Measurements from ENCODE around the gene WIPF1. TPM values are rescaled to one million over a fixed set of nuclear protein-coding genes. Genes with fewer than 3 reads are reported as not detected.

Gene WIPF1
- total RNA-seq, 2 donors from 2014 or later: 50.4 to 58.8 TPM

DNA sequence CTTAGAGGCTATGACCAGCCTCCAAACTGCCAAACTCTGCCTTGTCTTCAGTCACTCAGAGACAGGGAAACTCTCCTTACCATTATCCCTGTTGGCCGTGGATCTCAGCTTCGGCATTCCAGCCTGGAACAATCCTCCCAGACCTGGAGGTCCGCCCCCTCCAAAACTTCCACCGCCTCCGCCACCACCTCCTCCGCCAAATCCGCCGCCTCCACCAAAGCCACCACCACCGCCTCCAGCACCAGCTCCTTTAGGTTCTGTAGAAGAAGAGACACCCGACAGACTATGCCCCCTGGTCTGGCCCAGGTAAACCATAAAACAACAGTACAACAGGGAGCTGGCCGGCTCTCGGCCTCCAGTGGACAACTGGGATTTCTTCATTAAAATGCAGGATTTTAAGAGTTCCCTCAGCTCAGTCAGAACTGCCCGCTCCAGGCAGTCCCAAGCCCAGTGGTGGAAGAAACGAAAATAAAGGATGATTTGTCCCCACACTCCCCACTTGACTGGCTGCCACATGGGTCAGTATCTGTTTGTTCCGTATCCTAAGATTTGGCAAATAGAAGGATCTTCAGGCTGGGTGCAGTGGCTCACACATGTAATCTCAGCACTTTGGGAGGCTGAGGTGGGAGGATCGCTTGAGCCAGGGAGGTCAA, 22.4 kb downstream of the WIPF1 start:
- no peak overlapping the region for H3K27ac ChIP-seq
- TF ChIP-seq, protein P1, sequence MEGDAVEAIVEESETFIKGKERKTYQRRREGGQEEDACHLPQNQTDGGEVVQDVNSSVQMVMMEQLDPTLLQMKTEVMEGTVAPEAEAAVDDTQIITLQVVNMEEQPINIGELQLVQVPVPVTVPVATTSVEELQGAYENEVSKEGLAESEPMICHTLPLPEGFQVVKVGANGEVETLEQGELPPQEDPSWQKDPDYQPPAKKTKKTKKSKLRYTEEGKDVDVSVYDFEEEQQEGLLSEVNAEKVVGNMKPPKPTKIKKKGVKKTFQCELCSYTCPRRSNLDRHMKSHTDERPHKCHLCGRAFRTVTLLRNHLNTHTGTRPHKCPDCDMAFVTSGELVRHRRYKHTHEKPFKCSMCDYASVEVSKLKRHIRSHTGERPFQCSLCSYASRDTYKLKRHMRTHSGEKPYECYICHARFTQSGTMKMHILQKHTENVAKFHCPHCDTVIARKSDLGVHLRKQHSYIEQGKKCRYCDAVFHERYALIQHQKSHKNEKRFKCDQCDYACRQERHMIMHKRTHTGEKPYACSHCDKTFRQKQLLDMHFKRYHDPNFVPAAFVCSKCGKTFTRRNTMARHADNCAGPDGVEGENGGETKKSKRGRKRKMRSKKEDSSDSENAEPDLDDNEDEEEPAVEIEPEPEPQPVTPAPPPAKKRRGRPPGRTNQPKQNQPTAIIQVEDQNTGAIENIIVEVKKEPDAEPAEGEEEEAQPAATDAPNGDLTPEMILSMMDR (IDR thresholded peaks at IDR 0.05): no peak

DNA sequence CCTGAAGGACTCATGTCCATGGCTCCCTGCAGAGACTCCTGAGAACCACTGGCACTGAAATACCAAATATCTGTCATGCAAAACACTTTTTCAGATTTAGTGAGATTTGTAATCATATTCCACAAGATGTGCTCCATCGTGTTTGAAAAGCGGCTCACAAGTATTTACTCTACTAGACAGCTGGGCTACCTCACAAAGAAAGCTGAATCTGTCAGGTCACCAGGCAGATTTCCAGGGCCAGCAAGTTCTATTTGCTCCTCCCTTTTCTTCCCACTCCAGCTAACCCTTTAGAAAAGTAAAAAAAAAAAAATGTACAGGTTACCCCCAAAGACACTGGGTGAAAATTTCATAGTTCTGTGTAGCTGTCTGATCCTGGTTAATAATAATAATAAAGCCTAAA, 22.9 kb downstream of the WIPF1 start:
- DNase-seq (ENCODE audit: low spot score) (no peak), ATAC-seq (ENCODE audit: insufficient number of reproducible peaks, low FRiP score, low read depth) (no peak)
- Histone ChIP-seq H3K27me3 (replicated peaks; ENCODE audit: insufficient read depth) (no peaks in the 10 kb centered on the region), H3K27ac (no peak overlapping the region), H3K9me3 (no peaks in the 10 kb centered on the region), H3K36me3 (peaks cover 21% of the 10 kb centered on the region), H3K4me3 (no peak overlapping the region), H3K4me1 (ENCODE audit: control insufficient read depth in 1 of 2, low read depth in 2 of 2) (no peaks in the 10 kb centered on the region)
- TF ChIP-seq, protein P1 (IDR thresholded peaks at IDR 0.05): no peak

More for the DNA sequence above, 22.4 kb downstream of the WIPF1 start:
- ATAC-seq (ENCODE audit: insufficient number of reproducible peaks, low FRiP score, low read depth): no peak
- Histone ChIP-seq H3K4me1 (ENCODE audit: control insufficient read depth in 1 of 2, low read depth in 2 of 2) (peaks cover 0 to 2% of the 10 kb centered on the region in 2 donors), H3K4me3 (no peak overlapping the region), H3K9me3 (no peaks in the 10 kb centered on the region), H3K36me3 (peaks cover 21% of the 10 kb centered on the region), H3K27me3 (replicated peaks; ENCODE audit: insufficient read depth) (no peaks in the 10 kb centered on the region)
- no peak for DNase-seq (ENCODE audit: low spot score)

GRCh38 chr2:174573621-174574081, 24.0 kb downstream of the WIPF1 start:
- no peak for ATAC-seq (ENCODE audit: insufficient number of reproducible peaks, low FRiP score, low read depth)
- TF ChIP-seq, protein P1 (IDR thresholded peaks at IDR 0.05): no peak
- Histone ChIP-seq H3K4me3 (no peak overlapping the region), H3K9me3 (no peaks in the 10 kb centered on the region), H3K27ac (no peak overlapping the region), H3K27me3 (replicated peaks; ENCODE audit: insufficient read depth) (no peaks in the 10 kb centered on the region), H3K4me1 (ENCODE audit: control insufficient read depth in 1 of 2, low read depth in 2 of 2) (no peaks in the 10 kb centered on the region), H3K36me3 (peaks cover 21% of the 10 kb centered on the region)
- DNase-seq (ENCODE audit: low spot score): no peak

DNA sequence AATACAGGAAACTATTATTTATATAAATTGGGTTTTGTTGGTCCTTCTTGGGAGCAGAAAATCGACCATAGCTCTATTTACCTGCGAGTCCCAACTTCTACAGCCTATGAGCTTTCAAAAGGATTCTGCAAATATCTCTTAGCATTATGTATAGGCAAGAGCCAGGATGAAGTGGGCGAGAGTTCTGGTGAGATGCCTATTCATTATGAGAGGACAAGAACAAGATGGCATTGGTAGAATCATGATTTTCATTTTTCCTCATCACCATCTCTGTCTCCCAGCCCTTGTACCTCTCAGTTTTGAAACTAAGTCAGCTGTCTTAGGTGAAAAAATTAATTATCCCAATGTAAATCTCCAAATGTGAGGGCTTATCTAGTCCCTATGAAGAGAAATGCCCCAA, 25.0 kb downstream of the WIPF1 start:
- TF ChIP-seq, protein P1 (IDR thresholded peaks at IDR 0.05): no peak
- DNase-seq (ENCODE audit: low spot score) (no peak), ATAC-seq (ENCODE audit: insufficient number of reproducible peaks, low FRiP score, low read depth) (no peak)
- Histone ChIP-seq H3K9me3 (no peaks in the 10 kb centered on the region), H3K27me3 (replicated peaks; ENCODE audit: insufficient read depth) (no peaks in the 10 kb centered on the region), H3K27ac (no peak overlapping the region), H3K4me1 (ENCODE audit: control insufficient read depth in 1 of 2, low read depth in 2 of 2) (no peaks in the 10 kb centered on the region), H3K36me3 (peaks cover 26% of the 10 kb centered on the region), H3K4me3 (no peak overlapping the region)

DNA sequence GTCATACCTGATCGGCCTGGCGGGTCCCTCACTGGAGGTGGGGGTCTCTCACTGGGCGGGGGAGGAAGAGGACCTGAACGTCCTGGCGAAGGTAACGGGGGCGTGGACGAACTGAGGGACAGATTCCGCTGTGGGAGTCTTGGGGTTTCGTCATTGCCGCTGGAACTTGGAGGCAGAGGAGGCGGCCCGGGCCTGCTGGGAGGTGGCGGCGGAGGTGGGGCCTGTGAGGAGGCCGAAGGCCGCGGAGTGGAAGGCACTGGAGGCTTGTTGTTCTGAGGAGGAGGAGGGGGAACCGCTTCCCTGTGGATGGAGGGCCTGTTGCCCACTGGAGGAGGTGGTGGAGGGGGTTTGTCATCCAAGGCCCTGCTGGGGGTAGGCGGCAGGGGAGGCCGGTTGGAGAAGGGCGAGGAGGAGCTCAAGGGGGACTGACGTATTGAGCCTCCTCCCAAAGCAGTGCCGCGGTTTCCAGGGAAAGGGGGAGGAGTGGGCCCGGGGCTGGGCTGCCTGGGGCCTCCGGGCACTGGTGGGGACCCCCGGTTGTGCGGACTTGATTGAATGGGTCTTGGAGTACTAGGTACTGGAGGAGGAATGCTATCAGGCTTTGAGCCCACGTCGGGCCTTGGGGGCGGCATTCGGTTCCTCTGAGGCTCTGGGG, 25.8 kb downstream of the WIPF1 start:
- Histone ChIP-seq H3K36me3 (peaks cover 34% of the 10 kb centered on the region), H3K27me3 (replicated peaks; ENCODE audit: insufficient read depth) (no peaks in the 10 kb centered on the region), H3K27ac (no peak overlapping the region), H3K4me1 (ENCODE audit: control insufficient read depth in 1 of 2, low read depth in 2 of 2) (no peaks in the 10 kb centered on the region), H3K4me3 (no peak overlapping the region), H3K9me3 (no peaks in the 10 kb centered on the region)
- TF ChIP-seq, protein P1 (IDR thresholded peaks at IDR 0.05): no peak
- DNase-seq (ENCODE audit: low spot score) (no peak), ATAC-seq (ENCODE audit: insufficient number of reproducible peaks, low FRiP score, low read depth) (peak; percentile 21)

All from thoracic aorta (tissue), 2 donors.